ENCODE data around the gene MMEL1.

Gene MMEL1

DNA sequence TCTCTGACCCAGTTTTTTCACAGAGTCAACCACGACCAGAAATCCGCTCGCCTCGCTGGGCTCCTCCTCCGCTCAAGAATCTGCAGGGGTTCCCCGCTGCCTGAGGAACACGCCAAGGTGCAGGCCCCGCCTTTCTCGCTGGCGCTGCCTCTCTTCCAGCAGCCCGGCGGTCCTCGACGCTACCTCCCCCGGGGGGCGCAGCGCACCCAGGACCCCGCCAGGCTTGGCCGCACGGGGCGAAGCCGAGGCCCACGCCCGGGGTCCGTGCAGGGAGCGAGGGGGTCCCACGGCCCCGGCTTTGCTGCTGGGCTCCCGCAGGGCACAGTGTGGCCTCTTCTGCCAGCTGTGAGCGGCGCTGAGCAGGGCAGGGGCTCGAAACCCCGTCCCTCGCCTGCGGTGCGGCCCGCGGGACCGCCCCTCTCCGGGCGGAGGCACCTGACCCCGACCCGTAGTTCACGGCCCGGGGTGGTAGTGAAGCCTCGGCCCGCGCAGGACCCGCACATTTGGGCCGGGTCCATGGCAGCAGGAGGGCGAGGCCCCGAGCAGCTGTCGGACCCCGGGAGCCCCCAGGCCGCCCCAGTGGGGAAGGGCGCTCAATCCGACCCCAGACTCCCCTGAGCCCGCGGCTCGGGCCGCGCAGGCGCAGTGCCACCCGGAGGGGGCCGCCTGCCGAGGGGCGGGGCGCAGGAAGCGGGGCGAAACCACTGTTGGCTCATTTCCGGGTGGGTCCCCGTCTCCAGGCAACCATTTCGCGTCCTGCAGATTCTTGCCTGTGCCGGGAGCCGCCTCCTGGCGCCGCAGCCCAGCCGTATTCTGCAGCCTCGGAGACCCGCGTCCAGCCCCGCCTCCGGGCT is 10.0 kb upstream of the MMEL1 start:
- DNase-seq: peak; percentile 93

DNA sequence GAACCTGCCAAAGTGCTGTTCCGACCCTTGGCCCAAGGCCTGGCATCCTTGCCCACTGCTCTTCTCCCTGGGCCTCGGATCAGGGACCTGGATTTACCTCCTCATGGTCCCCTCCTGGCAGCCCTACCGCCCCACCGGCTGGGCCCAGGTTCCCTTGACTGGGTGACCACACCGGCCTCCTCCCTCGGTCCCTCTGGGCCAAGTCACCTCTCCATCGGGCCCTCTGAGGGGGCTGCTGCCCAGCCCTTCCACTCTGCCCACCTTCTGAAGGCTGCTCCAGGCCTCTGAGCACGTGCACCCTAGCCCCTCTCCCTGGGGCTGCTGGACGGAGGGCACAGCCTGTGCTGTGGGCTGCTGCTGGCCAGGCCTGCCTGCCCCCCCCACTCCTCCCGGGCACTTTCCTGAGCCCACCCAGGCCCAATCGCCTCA is 9.3 kb upstream of the MMEL1 start:
- no peak for DNase-seq

- DNase-seq: no peak
Measured at GRCh38 chr1:2641381-2642130, 8.7 kb upstream of the MMEL1 start.

- no peak for DNase-seq
Measured at GRCh38 chr1:2640626-2641025, 7.8 kb upstream of the MMEL1 start.

DNA sequence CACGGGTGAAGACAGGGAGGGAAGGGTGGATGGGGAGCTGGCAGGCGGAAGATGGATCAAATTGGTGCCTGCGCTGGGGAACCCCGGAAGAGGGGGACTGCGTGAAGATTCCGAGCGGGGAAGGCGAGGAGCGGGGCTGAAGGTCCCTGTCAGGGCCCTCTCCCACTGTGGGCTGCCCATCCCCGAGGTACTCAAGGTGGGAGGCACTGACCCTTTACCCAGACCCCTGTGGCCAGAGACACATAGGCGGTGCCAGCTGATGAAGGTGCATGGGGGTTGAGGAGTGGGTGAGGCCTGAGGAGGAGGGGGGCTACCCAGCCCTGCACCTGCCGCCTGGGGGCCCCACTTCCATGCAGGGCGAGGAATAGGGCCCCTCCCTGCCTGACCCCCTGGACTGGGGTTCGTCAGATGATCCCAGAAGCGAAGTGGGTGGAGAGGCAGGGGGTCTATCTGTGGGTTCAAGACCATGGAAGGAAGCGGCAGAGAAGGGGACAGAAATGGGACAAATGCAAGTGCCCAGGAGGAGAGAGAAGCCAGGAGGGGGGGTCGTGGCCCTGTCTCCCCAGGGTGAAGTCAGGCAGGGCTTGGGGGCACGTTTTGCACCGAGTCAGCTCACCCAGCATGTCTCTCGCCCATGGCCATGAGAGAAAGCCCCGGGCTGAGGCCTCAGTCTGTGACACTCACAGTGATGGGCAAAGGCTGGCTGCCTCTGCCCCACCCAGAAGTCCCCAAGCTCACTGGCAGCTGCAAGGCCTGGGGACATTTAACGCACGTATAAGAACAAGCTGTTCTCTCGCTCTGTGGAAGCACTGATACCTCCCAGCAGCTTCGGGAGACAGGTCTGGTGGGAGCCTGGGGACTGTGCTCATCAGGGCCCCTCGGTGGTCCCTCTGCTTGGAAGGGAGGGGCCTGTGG is 7.0 kb upstream of the MMEL1 start:
- no peak for DNase-seq

- DNase-seq: no peak
Measured at GRCh38 chr1:2639203-2639602, 6.4 kb upstream of the MMEL1 start.

DNA sequence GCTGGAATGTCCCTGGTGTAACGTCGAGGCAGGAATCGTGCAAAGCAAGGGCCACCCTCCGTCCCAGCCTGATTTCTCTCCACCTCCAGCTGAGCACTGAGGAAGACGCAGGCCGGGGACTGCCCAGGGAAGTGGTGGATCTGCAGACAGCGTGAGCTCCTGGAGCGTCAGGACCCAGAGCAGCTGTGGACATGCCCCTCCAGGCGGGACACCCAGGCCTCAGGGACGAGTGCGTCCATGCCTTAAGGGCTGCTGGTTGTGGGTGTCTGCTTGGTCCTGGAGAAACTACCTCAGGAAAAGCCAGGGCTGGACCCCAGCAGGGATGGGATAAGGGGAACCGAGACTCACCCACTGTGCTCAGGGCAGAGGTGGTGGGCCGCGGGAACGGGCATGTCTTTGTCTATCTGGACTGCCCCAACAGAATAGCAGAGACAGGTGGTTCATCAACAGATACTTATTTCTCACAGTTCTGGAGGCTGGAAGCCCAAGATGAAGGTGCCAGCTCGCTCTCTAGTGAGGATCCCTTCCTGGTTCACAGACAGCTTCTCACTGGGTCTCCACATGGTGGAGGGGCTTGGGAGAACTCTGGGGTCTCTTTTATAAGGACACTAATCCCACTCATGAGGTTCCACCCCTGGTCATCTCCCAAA is 5.8 kb upstream of the MMEL1 start:
- DNase-seq: no peak

GRCh38 chr1:2637442-2638145 is 4.8 kb upstream of the MMEL1 start:
- no peak for DNase-seq

- DNase-seq: no peak
Measured at GRCh38 chr1:2636733-2637132, 3.9 kb upstream of the MMEL1 start.

DNA sequence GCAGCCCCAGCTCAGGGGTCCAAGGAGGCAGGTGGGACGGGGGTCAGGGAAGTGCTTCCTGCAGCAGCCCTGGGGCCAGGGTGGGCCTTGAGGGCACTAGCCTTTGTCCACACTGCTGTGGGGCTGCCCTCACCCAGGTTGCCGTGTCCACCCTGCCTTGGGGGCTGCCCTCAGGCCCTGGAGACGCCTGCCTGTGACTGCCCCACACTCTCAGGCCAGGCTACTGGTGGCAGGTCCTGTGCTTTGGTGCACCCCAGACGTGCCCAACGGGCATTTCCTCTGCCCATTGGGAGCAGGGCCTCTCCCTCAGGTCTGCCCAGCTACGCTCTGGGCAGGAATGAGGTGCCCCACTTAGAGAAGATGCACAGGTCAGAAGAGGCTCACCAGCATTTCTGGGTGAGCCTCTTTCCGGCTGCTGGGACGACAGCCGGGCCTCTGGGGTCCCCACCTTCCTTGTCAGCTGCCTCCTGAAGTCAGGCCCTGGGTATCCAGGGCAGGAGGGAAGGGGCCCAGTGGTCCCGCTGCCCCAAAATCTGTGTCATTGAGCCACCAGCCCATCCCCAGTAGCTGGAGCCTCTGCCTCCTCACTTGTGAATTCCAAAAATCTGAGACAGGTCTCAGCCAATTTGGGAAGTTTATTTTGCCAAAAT is 2.7 kb upstream of the MMEL1 start:
- no peak for DNase-seq

- no peak for DNase-seq
Measured at GRCh38 chr1:2633936-2634491, 1.2 kb upstream of the MMEL1 start.

GRCh38 chr1:2633366-2633935 is 635 bp upstream of the MMEL1 start:
- no peak for DNase-seq

- DNase-seq: no peak
Measured at GRCh38 chr1:2632051-2632430, 775 bp downstream of the MMEL1 start.

DNA sequence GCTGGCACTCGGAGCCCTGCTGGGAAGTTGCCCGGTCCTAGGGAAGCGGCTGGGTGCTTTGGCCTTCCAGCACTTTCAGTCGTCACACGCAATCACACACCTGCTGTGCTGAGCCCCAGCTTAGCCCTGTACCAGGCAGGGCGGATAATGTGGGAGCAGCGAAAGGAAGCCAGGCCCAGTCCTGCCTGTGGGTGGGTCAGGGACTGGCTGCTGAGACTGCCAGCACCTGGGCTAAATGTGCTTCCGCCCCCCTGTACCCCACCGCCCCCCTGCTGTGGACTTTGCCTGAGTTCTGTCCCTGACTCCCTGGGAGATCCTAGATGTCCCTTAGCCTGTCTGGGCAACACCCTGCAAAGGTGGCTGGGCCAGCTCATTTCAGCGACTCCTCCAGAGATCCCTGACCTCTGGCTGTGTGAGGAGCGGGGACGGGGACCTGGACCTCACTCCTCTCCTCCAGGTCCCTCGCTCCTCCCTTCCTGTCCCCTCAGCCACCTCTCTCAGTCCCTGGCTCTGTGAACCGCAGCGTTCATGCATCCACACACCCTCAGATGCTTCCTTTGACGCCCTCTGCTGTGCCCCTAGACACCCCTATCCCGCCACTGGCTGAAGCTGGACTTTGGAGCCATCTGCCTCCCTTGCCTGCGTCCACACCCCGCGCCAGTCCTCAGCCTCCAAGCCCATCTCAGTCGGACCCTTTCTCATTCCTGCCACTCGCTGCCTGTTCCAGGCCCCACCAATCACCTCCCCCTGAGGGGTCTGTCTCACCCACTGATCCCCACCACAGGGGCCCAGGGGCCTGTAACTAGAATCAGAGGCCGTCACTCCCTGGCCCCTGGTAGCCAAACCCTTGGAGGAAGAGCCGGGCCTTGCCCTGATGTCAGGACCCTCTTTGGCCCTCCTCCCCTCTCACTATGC is 1.4 kb downstream of the MMEL1 start:
- no peak for DNase-seq

- DNase-seq: no peak
Measured at GRCh38 chr1:2630498-2631135, 2.2 kb downstream of the MMEL1 start.

- DNase-seq: no peak
Measured at GRCh38 chr1:2629627-2630497, 3.0 kb downstream of the MMEL1 start.

GRCh38 chr1:2628933-2629626 is 3.7 kb downstream of the MMEL1 start:
- no peak for DNase-seq

Data from NCI-H2227 treated with DMSO at 0.1 percent for 48 hours (cell line).